GM12801 (cell line): ENCODE results near the gene EHD4.

Experiments used
- CTCF ChIP-seq: IDR thresholded peaks from one replicate; pipeline ENCODE4 v1.5.1; 2011; ENCODE audit warnings: control low read depth; ENCODE audit not compliant: insufficient read length; ENCODE audit errors: extremely low read depth

The EHD4 gene

GRCh38 chr15:41950489-41950888 is 21.9 kb downstream of the EHD4 start:
- no peak for TF ChIP-seq CTCF

DNA sequence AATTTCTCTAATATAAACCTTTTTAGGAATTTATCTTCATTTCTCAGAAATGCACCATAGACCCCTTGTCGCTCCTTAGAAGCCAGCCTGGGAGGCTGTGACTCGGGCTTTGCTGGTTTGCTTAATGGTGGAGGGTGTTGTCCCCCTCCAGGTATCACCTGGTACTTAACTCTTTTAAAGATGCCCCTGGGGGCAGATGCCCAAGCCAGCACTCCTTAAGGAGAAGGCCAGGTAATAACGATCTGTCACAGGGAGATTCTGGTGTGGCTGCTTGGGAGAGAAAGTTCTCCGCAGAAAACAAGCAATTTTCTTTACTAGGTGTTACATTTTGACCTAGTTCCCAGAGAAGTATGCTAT is 22.3 kb downstream of the EHD4 start:
- no peak for TF ChIP-seq CTCF

DNA sequence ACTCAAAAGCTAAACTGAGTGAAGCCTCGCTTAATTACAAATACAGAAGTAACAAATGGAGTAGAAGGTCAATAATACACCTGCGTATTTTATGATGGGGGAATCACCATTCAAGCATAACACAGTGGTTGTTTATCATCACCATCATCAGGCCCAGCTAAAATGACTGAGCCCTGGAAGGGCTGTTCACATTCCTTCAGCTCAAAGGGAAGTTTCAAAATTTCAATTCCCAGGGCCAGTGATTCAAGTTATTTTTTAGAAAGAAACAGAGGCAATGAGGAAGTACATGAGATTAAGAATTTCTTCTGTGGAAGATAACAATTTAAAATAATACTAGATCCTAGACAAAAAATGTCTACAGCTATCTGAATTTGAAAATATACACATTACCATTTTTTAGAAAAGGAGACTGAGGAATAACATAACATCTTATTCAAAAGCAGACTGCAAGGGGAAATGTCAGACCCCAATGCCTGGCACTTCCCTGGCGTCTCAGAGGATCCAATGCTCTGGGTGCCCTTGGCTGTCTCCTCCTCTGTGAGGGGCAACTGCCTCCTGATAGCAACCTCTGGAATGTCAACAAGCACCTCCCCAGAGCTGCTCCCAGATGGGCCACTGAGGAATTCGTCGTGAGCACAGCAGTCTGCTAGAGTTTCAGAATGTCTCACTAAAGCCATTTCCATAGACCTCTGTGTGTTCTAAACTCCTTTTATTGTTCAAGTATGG is 22.8 kb downstream of the EHD4 start:
- TF ChIP-seq CTCF = no peak

DNA sequence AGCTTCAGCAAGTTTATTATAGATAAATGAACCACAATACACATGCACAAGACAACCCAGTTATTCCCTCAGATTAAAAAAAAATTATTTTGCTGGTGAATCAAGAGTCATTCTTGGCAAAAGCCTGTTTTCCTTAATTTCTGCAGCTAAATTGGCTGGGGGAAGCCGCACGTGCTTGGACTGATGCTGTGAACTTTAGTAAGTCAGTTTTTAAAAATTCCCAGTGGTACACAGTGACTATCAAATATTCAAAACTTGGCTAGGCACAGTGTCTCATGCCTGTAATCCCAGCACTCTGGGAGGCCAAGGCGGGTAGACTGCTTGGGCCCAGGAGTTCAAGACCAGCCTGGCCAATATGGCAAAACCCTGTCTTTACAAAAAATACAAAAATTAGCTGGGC is 23.9 kb downstream of the EHD4 start:
- TF ChIP-seq CTCF = no peak

DNA sequence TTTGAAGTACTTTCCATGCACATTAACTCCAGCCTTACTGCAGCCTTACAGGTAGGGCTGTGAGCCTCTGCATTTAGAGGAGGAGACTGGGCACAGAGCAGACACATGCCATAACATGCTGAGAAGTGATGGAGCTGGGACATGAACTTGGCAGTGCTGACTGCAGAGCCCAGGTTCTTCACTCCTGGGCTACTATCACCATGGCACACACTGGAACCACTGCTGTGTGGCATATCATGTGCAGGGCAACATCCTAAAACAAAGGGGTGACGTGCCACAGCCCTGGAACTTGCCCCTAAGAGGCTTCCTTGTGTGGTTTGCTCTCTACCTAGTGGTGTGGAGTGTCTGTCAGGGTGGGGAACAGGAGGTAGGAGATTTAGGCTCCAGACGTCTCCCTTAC is 25.4 kb downstream of the EHD4 start:
- TF ChIP-seq CTCF = no peak

DNA sequence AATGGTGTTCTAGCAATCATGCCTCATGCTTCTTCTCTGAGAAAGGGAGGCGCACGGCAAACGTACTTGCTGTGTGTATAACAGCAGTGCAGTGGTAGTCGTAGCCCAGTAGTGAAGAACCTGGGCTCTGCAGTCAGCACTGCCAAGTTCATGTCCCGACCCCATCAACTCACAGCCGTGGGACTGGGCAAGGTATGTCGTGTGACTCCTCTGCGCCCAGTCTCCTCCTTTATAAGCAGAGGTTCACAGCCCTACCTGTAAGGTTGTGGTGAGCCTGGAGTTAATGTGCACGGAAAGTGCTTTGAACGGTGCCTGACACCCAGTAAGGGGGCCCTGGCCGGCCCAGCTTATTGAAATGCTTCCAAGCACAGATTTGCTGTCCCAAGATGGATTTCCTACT is 26.6 kb downstream of the EHD4 start:
- no peak for TF ChIP-seq CTCF

DNA sequence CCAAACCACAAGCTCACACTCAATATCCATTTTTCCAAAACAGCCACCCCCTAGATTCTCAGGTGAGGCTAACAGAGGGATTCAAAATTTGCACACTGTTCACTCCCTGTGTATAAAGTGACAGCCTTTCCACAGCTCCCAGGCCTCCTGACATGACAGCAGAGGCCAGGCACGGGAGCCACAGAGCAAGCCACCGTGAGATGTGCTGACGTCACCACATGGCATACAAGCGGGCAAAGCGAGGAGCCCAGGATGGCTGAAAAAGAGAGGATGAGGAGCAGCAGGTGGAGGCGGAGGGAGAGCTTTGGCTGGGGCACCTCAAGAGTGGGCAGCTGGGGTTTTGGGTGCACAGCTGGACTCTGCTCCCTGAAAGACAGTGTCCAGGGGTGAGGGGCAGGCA is 27.1 kb downstream of the EHD4 start:
- TF ChIP-seq CTCF = no peak
